BLaER1 treated with 17β-estradiol and CSF1 and Interleukin-3, amounts not matched to agents 10 nM and 100 nM (cell line): ENCODE measurements around the gene DGKE.
A peak's percentile ranks its signal among the peaks of the same experiment; 100 is the strongest.

Experiments used
- H3K27ac ChIP-seq, 11 experiments: shearing (Covaris generic); formaldehyde crosslinking; 2 replicates each; pipeline ENCODE4 v1.8.1; 2022
- H3K27me3 ChIP-seq, 11 experiments: shearing (Covaris generic); formaldehyde crosslinking; 2 replicates each; pipeline ENCODE4 v1.8.1; 2022
- H3K36me3 ChIP-seq, 11 experiments: shearing (Covaris generic); formaldehyde crosslinking; 2 replicates each; pipeline ENCODE4 v1.8.1; 2022
- H3K4me1 ChIP-seq, 10 experiments: shearing (Covaris generic); formaldehyde crosslinking; 2 replicates each; pipeline ENCODE4 v1.8.1; 2022
- H3K4me2 ChIP-seq, 11 experiments: shearing (Covaris generic); formaldehyde crosslinking; 2 replicates each; pipeline ENCODE4 v1.8.1; 2022
- H3K4me3 ChIP-seq, 10 experiments: shearing (Covaris generic); formaldehyde crosslinking; 2 replicates each; pipeline ENCODE4 v1.8.1; 2022
- H3K9ac ChIP-seq, 11 experiments: shearing (Covaris generic); formaldehyde crosslinking; 2 replicates each; pipeline ENCODE4 v1.8.1; 2022
- H3K9me3 ChIP-seq, 11 experiments: shearing (Covaris generic); formaldehyde crosslinking; replicated peaks in 1 of 11; 2 replicates each; pipeline ENCODE4 v1.8.1; 2022
- H4K20me1 ChIP-seq, 11 experiments: shearing (Covaris generic); formaldehyde crosslinking; 2 replicates each; pipeline ENCODE4 v1.8.1; 2022
- Cebpa-rat ChIP-seq, 11 experiments: shearing (Covaris generic); IDR thresholded peaks; 2 replicates each; pipeline ENCODE4 v1.8.1; 2022

Gene DGKE

GRCh38 chr17:56913867-56914580 is 80.1 kb downstream of the DGKE start, which contains the start of gene TRIM25:
Gene TRIM25, minus strand, starts transcription at chr17:56914049. Its CDS starts 61 bp downstream, at chr17:56913988.
- Histone ChIP-seq H3K4me2 (peak within 1 kb of the TSS; percentile 93 to 98 (median 97)), H3K4me1 (peaks cover 49 to 63% (median 54%) of the 10 kb centered on the region in 10 experiments), H3K27ac (peak within 1 kb of the TSS; percentile 90 to 98 (median 97)), H3K9me3 (peaks cover 16 to 26% (median 21%) of the 10 kb centered on the region in 11 experiments; a peak in 20 of 22 replicates), H3K9ac (peak within 1 kb of the TSS; percentile 90 to 98 (median 96)), H3K27me3 (no peaks in the 10 kb centered on the region), H4K20me1 (peaks cover 19 to 47% (median 38%) of the 10 kb centered on the region in 11 experiments; a peak in 18 of 22 replicates), H3K4me3 (peak within 1 kb of the TSS; percentile 83 to 99 (median 92)), H3K36me3 (peaks cover 0 to 29% (median 12%) of the 10 kb centered on the region in 11 experiments; a peak in 12 of 22 replicates)
- TF ChIP-seq Cebpa-rat (IDR thresholded peaks at IDR 0.05), result no peak

- Histone ChIP-seq H4K20me1 (peaks cover 15 to 40% (median 31%) of the 10 kb centered on the region in 11 experiments; a peak in 15 of 22 replicates), H3K4me1 (peaks cover 42 to 63% (median 50%) of the 10 kb centered on the region in 10 experiments), H3K4me2 (peak overlapping the region; percentile 85 to 98 (median 97)), H3K27me3 (no peaks in the 10 kb centered on the region), H3K36me3 (peaks cover 0 to 22% (median 7%) of the 10 kb centered on the region in 11 experiments; a peak in 8 of 22 replicates), H3K9me3 (peaks cover 22 to 32% (median 27%) of the 10 kb centered on the region in 11 experiments; a peak in 21 of 22 replicates), H3K4me3 (peak overlapping the region; percentile 83 to 99 (median 92)), H3K27ac (peak overlapping the region; percentile 90 to 98 (median 97)), H3K9ac (peak overlapping the region; percentile 90 to 98 (median 96))
- no peak for TF ChIP-seq Cebpa-rat (IDR thresholded peaks at IDR 0.05)
These were observed 80.8 kb downstream of the DGKE start for GRCh38 chr17:56914581-56915273.

GRCh38 chr17:56917559-56918296 is 83.8 kb downstream of the DGKE start:
- TF ChIP-seq Cebpa-rat (IDR thresholded peaks at IDR 0.05), result no peak
- Histone ChIP-seq H3K4me2 (no peak overlapping the region), H4K20me1 (peaks cover 0 to 10% (median 7%) of the 10 kb centered on the region in 11 experiments; a peak in 8 of 22 replicates), H3K36me3 (no peaks in the 10 kb centered on the region), H3K27me3 (no peaks in the 10 kb centered on the region), H3K9me3 (peaks cover 23 to 36% (median 29%) of the 10 kb centered on the region in 11 experiments; a peak in 21 of 22 replicates), H3K4me3 (no peak overlapping the region), H3K27ac (peak overlapping the region in 1 of 11 experiments; percentile 98; a peak in 1 of 22 replicates), H3K4me1 (peaks cover 16 to 40% (median 23%) of the 10 kb centered on the region in 10 experiments), H3K9ac (no peak overlapping the region)

GRCh38 chr17:56918916-56919315 is 85.0 kb downstream of the DGKE start:
- H3K27me3 ChIP-seq, result no peaks in the 10 kb centered on the region
- TF ChIP-seq Cebpa-rat (IDR thresholded peaks at IDR 0.05), result peak in 1 of 11 experiments; percentile 24; a peak in 2 of 22 replicates
- no peak overlapping the region for H3K9ac ChIP-seq
- no peak overlapping the region for H3K4me3 ChIP-seq
- H3K27ac ChIP-seq, result peak overlapping the region in 4 of 11 experiments; percentile 16 to 68 (median 55); a peak in 7 of 22 replicates
- H3K4me1 ChIP-seq, result peaks cover 16 to 40% (median 21%) of the 10 kb centered on the region in 10 experiments
- H3K4me2 ChIP-seq, result peak overlapping the region in 2 of 11 experiments; percentile 20 to 45; a peak in 2 of 22 replicates
- peaks cover 24 to 46% (median 37%) of the 10 kb centered on the region in 11 experiments for H3K9me3 ChIP-seq
- no peaks in the 10 kb centered on the region for H4K20me1 ChIP-seq
- H3K36me3 ChIP-seq, result no peaks in the 10 kb centered on the region
